ENCODE results near the gene INTS1.

The INTS1 gene

GRCh38 chr7:1509226-1509625, 5.0 kb upstream of the INTS1 start:
- DNase-seq (ENCODE audit: low read depth): no peak

GRCh38 chr7:1508277-1508758, 4.1 kb upstream of the INTS1 start:
- no peak for DNase-seq (ENCODE audit: low read depth)

- no peak for DNase-seq (ENCODE audit: low read depth)
Measured at GRCh38 chr7:1505731-1506550, 1.8 kb upstream of the INTS1 start.

DNA sequence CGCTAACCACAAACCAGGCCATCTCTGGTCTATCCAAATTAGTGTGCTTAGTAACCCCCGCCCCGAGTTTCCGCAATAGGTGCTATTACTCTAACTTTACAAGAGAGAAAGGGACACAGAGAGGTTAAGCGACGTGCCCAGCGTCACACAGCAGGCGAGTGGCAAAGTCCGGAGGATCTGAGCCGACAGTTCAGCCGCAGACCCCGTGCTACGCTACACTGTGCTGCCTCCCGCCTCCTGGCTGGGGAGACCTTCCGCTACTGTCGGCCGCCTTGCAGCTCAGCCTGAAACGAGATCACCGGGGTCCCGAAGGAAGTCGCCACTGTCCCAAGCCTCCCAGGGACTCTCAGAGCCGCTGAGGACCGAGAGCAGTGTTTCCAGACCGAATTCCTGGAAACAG, 799 bp downstream of the INTS1 start:
- DNase-seq (ENCODE audit: low read depth): no peak

GRCh38 chr7:1502845-1503244, 1.3 kb downstream of the INTS1 start:
- no peak for DNase-seq (ENCODE audit: low read depth)

- DNase-seq (ENCODE audit: low read depth): no peak
Measured at GRCh38 chr7:1501487-1502270, 2.5 kb downstream of the INTS1 start.

DNA sequence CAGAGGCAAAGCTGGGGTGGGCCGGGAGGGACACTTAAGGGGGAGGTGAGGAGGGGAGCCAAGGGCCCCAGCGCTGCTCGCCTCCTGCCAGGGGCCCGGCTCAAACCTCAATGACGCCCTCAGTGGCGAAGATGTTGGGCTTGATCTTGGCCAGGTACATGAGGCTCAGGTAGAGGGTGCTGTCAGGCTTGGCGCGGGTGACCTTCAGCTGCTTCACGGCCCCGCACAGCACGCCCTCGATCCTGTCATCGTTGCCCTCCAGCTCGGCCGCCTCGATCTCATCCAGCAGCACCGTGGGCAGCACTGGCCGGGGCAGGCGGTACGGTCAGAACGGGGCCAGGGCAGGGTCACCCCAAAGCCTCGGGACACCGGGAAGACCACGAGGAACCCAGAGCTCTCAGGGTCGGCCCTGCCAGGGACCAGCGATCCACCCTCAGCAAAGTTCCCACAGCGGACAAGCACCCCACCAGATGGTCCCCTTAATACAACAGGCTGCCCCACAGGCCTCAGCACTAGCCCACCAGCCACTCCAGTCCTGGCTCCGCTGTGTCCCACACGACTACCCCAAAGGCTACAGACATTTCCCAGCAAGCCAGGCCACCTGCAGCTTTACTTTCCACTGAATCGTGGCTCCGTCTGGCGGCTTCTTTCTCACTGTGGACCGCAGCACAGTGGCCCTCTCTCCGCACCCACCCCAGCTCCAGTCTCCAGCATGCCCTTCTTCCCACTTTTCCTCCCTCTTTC, 4.0 kb downstream of the INTS1 start:
- no peak for DNase-seq (ENCODE audit: low read depth)

GRCh38 chr7:1499367-1500029, 4.7 kb downstream of the INTS1 start:
- DNase-seq (ENCODE audit: low read depth): no peak

- no peak for DNase-seq (ENCODE audit: low read depth)
Measured at GRCh38 chr7:1498370-1499305, 5.6 kb downstream of the INTS1 start.

GRCh38 chr7:1497293-1497927, 6.8 kb downstream of the INTS1 start:
- no peak for DNase-seq (ENCODE audit: low read depth)

DNA sequence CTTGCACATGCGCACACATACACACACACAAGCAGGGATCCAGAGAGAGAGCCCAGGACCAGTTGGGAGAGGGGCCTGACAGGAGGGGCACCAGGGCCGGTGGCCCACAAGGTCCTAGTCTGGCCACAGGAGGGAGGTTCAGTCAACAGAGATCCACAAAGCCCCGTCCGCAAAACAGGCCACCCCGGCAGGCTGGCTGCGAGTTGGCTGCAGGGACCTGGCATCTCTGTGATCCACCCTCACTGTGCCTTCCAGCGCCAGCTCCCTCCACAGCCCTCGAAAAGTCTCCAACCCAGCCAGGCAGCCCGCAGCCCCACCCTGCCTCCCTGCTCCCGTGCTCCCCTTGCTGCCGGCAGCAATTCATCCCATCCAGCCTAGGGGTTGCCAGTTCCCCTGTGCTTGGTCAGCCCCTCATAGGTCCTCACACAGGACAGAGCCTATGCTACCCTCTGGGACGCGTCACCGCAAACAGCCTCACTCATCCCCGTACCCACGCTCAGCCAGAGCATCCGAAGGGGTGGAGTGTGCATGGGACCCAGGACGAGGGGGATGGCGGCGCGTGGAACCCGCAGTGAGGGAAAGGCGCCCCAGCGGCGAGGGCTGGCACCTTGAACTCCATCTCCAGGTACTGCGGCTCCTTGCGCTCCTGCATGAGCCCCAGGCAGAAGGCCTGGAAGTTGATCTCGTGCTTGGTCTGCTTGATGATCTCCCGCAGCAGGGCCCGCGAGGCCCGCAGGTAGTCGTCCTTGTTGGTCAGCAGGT, 7.5 kb downstream of the INTS1 start:
- DNase-seq (ENCODE audit: low read depth): no peak

DNA sequence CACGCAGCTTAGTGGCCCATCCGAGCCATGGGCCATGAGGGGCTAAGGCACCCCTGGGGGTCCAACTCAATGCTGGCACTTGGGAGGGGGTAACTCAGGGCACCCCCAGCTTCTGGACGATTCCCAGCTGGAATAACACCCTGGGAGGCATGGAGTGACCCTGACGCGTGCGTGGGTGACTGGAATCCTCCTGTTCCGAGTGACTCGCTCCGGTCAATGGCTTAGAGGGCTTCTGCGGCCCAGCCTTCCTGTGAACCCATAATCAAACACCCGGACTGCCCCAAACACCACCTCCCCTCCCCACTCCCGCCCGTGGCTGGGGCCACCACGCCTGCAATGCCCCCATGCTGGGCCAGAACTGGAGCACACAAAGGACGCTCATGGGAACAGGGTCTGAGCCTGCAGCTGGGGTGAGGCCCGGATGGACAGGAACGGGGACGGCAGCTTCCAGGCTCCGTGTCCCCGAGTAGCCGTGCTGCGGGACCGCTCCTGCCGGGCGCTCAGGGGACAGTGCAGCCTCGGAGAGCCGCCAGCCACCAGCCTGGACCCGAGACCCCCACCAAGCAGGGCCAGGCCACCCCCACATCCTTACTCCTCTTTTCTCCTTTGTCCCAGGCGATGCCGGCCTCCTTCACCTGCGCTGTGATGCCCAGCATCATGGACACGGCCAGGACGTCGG, 8.5 kb downstream of the INTS1 start:
- DNase-seq (ENCODE audit: low read depth): no peak

DNA sequence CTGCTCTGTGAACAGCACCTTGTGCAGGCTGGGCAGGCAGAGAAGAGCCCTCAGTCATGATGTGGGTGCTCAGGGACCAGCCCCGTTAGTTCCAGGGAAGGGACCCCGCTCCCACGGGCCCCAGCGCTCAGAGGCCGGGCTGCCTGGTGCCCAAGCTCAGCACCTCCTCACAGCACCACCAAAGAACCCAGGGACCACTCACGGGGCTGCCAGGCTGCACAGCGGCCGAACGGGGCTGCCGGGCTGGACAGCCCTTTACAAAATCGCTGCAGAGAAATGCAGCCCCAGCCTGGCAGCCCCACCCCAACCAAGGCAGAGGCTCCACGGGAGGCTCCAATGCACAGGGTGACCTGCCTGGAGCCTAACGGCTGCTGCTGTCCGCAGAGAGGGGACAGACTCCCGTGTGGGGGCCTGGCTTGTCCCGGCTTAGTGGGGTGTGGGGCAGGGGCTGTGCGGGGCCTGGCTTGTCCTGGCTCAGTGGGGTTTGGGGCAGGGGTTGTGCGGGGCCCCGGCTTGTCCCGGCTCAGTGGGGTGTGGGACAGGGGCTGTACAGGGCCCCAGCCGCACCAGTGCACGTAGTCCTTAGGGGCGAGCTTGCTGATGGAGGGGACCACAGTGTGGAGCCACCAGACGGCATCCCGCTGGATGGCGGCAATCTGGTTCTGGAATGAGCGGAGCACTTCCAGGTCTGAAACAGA, 9.2 kb downstream of the INTS1 start:
- no peak for DNase-seq (ENCODE audit: low read depth)

GRCh38 chr7:1494447-1494846, 9.7 kb downstream of the INTS1 start:
- no peak for DNase-seq (ENCODE audit: low read depth)

DNA sequence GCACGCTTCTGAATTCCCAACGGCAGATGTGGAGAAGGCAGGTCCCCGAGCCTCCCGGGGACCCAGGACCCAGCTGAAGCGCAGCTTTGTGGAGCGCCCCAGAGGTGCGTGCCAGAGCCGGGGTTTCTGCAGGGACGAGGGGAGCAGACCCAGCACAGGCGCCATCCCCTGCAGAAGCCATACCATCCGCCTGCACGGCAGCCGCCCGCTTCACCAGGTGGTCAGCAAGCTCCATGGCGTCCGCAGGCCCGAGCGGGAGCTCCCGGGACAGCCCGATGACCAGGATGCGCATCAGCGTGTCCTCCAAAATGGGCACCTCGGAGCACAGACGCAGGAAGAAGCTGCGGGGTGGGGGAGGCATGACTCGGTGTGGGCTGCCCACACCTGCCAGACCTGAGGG, 10.6 kb downstream of the INTS1 start:
- DNase-seq (ENCODE audit: low read depth): no peak

DNA sequence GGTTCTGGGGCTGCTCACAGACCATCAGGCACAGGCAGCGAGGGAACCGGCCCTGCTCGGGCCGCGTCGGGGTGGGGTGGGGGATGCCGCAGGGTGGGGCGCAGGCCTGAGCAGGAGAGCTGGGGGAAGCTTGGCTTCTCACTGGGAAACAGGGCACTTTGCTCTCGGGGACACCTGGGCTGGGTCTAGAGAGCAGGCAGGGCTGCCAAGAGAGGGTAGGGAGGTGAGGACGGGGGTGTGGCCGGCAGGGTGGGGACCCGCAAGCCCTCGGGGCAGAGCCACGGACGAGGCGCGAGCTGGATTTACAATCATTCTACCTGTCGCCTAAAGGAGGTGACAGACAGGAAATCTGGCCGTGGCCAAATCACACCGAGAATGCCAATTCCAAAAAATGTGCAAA, 11.1 kb downstream of the INTS1 start:
- no peak for DNase-seq (ENCODE audit: low read depth)

DNA sequence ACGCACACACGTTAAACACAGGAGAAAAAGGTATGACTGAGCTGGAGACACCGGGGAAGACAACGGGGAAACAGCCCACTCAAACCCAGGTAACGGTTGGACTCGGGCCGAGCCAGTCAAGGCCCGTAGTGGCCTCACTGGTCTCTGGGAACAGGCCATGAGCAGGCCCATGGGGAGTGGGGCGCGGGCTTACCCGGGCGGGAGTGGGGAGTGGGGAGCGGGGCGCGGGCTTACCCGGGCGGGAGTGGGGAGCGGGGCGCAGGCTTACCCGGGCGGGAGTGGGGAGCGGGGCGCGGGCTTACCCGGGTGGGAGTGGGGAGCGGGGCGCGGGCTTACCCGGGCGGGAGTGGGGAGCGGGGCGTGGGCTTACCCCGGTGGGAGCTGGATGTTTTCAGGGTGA, 11.5 kb downstream of the INTS1 start:
- DNase-seq (ENCODE audit: low read depth): no peak

- DNase-seq (ENCODE audit: low read depth): no peak
Measured at GRCh38 chr7:1492221-1492620, 12.0 kb downstream of the INTS1 start.
